Sigmoid colon (tissue), 7 donors: ENCODE data around the gene BET1L. TPM values are rescaled to one million over a fixed set of nuclear protein-coding genes. Genes with fewer than 3 reads are reported as not detected.

Experiments used
- DNase-seq: peaks from one replicate; pipeline ENCODE4 v3.0.0-alpha.2; 2019
- H3K27ac ChIP-seq, 4 donors: fragments of 200-600 bp; sonication (generic); one replicate each; pipeline ENCODE4 v1.5.1; 2016 to 2019; ENCODE audit warnings: mild to moderate bottlenecking in 1 of 4
- H3K27me3 ChIP-seq, 3 donors: fragments of 200-600 bp; sonication (generic); one replicate each; pipeline ENCODE4 v1.5.1; 2019; ENCODE audit warnings: mild to moderate bottlenecking in 1 of 3
- H3K36me3 ChIP-seq, 4 donors: fragments of 200-600 bp; sonication (generic); one replicate each; pipeline ENCODE4 v1.5.1; 2016 to 2019
- H3K4me1 ChIP-seq, 4 donors: fragments of 200-600 bp; sonication (generic); one replicate each; pipeline ENCODE4 v1.5.1; 2017 to 2019
- H3K4me3 ChIP-seq, 4 donors: fragments of 200-600 bp; sonication (generic); one replicate each; pipeline ENCODE4 v1.5.1; 2017 to 2019; ENCODE audit warnings: mild to moderate bottlenecking in 2 of 4, moderate library complexity in 1 of 4
- H3K9me3 ChIP-seq, 4 donors: fragments of 200-600 bp in 3 of 4; sonication (generic) in 3 of 4; one replicate each; pipeline versions ENCODE4 v1.5.1 to v1.6.1; 2013 to 2019
- CTCF ChIP-seq, 4 experiments: fragments of 450-650 bp in 3 of 4; fragments of 200-600 bp in 1 of 4; IDR thresholded peaks; one replicate each; pipeline ENCODE4 v1.5.1; 2016 to 2019; ENCODE audit warnings: antibody characterized with exemption in 4 of 4, mild to moderate bottlenecking in 3 of 4, moderate library complexity in 2 of 4
- EP300 ChIP-seq, 4 donors: sonication (generic); formaldehyde crosslinking; IDR thresholded peaks; one replicate each; pipeline ENCODE4 v1.6.1; 2017; ENCODE audit warnings: antibody characterized with exemption in 4 of 4
- POLR2A ChIP-seq, 2 donors: fragments of 450-650 bp; IDR thresholded peaks; one replicate each; pipeline ENCODE4 v1.6.1; 2016; ENCODE audit warnings: antibody characterized with exemption in 2 of 2, mild to moderate bottlenecking in 2 of 2, moderate library complexity in 2 of 2
- POLR2AphosphoS5 ChIP-seq, 4 donors: sonication (generic); formaldehyde crosslinking; IDR thresholded peaks; one replicate each; pipeline ENCODE4 v1.6.1; 2017; ENCODE audit warnings: antibody characterized with exemption in 4 of 4
- WGBS, 2 donors: extraction: QIAGEN DNeasy Blood & Tissue Kit; methylation state at CpG; one replicate each; pipeline ENCODE4 v1.1.7; 2013; 5-methylcytosine and 5-hydroxymethylcytosine counted together
- intact Hi-C: fragments of 100-400 bp; cut with DNase I; formaldehyde crosslinking; loops from one replicate; pipeline ENCODE4 v1.15.1; 2023
- polyA plus RNA-seq, 3 donors: library from polyadenylated mRNA; stranded (reverse); fragments of 200-250 nt; gene quantifications; one replicate each; pipeline ENCODE4 v1.2.3, GENCODE V29; 2013
- total RNA-seq, 4 donors: library from RNA; depleted of rRNA; stranded (reverse); fragments of >200 nt; gene quantifications; one replicate each; pipeline ENCODE4 v1.1.0, GENCODE V29; 2016
- donor health status: healthy with polysubstance abuse.
- donor health status: Bipolar disorder and iron deficiency.
- donor health status: healthy.

BET1L gene
- total and polyA plus RNA-seq, 7 donors, result 22.8 to 48.1 (median 29.6) TPM

- Histone ChIP-seq H3K27ac (peak overlapping the region in 1 of 4 donors; percentile 100), H3K4me1 (peaks cover 0 to 31% (median 25%) of the 10 kb centered on the region in 4 donors), H3K27me3 (no peaks in the 10 kb centered on the region), H3K9me3 (no peaks in the 10 kb centered on the region), H3K4me3 (no peak overlapping the region), H3K36me3 (peaks cover 30 to 70% (median 54%) of the 10 kb centered on the region in 4 donors)
- TF ChIP-seq POLR2A (IDR thresholded peaks at IDR 0.05) (no peak), CTCF (IDR thresholded peaks at IDR 0.05) (no peak), EP300 (IDR thresholded peaks at IDR 0.05) (no peak), POLR2AphosphoS5 (IDR thresholded peaks at IDR 0.05) (no peak)
- peak; percentile 54 for DNase-seq
- intact Hi-C loops, result no loop called here
- WGBS, 2 donors, result 84 to 85% methylated on average over 5 of the region's 5 CpGs
Observed at GRCh38 chr11:211295-211694, 4.1 kb upstream of the BET1L start.

GRCh38 chr11:210803-211180 lies 3.6 kb upstream of the BET1L start:
- WGBS, 2 donors, result 94% methylated on average over 5 of the region's 5 CpGs
- H3K36me3 ChIP-seq, result peaks cover 26 to 65% (median 51%) of the 10 kb centered on the region in 4 donors
- intact Hi-C loops, result no loop called here

GRCh38 chr11:210122-210802 lies 3.1 kb upstream of the BET1L start:
- H3K27ac ChIP-seq, result peak overlapping the region in 3 of 4 donors; percentile 96 to 100 (median 99)
- peak; percentile 57 for DNase-seq
- H3K4me1 ChIP-seq, result peaks cover 0 to 42% (median 36%) of the 10 kb centered on the region in 4 donors
- no peak for TF ChIP-seq POLR2A (IDR thresholded peaks at IDR 0.05)
- no peak for TF ChIP-seq CTCF (IDR thresholded peaks at IDR 0.05)
- no peak for TF ChIP-seq EP300 (IDR thresholded peaks at IDR 0.05)
- TF ChIP-seq POLR2AphosphoS5 (IDR thresholded peaks at IDR 0.05), result no peak
- WGBS, 2 donors, result 86 to 92% methylated on average over 9 of the region's 9 CpGs
- H3K9me3 ChIP-seq, result no peaks in the 10 kb centered on the region
- peak overlapping the region in 1 of 4 donors; percentile 86 for H3K4me3 ChIP-seq
- H3K36me3 ChIP-seq, result peaks cover 28 to 64% (median 46%) of the 10 kb centered on the region in 4 donors
- no peaks in the 10 kb centered on the region for H3K27me3 ChIP-seq
- intact Hi-C loops, result no loop called here

More at GRCh38 chr11:210803-211180, 3.6 kb upstream of the BET1L start:
- Histone ChIP-seq H3K4me3 (no peak overlapping the region), H3K9me3 (no peaks in the 10 kb centered on the region), H3K27ac (peak overlapping the region in 2 of 4 donors; percentile 99 to 100), H3K4me1 (peaks cover 0 to 36% (median 31%) of the 10 kb centered on the region in 4 donors), H3K27me3 (no peaks in the 10 kb centered on the region)
- DNase-seq, result peak; percentile 63
- TF ChIP-seq EP300 (IDR thresholded peaks at IDR 0.05), result no peak

GRCh38 chr11:209275-210121 lies 2.3 kb upstream of the BET1L start:
- H3K27me3 ChIP-seq, result no peaks in the 10 kb centered on the region
- intact Hi-C loops, result loop anchor here (2.0 to 5.0 kb wide), 5 partner anchors 98 to 298 kb away; partner anchors contain the start of genes IFITM2 and RNH1
- TF ChIP-seq EP300 (IDR thresholded peaks at IDR 0.05) (no peak), CTCF (IDR thresholded peaks at IDR 0.05) (no peak), POLR2A (IDR thresholded peaks at IDR 0.05) (no peak), POLR2AphosphoS5 (IDR thresholded peaks at IDR 0.05) (no peak)

GRCh38 chr11:208917-209260 lies 1.7 kb upstream of the BET1L start:
- H3K27me3 ChIP-seq, result no peaks in the 10 kb centered on the region
- peak overlapping the region; percentile 85 to 98 (median 90) for H3K4me3 ChIP-seq
- H3K36me3 ChIP-seq, result peaks cover 24 to 64% (median 36%) of the 10 kb centered on the region in 4 donors
- TF ChIP-seq POLR2AphosphoS5 (IDR thresholded peaks at IDR 0.05), result no peak
- TF ChIP-seq POLR2A (IDR thresholded peaks at IDR 0.05), result no peak
- no peak for TF ChIP-seq EP300 (IDR thresholded peaks at IDR 0.05)
- TF ChIP-seq CTCF (IDR thresholded peaks at IDR 0.05), result no peak
- intact Hi-C loops, result loop anchor here (2.0 to 5.0 kb wide), 5 partner anchors 98 to 298 kb away; partner anchors contain the start of genes IFITM2 and RNH1
- peak overlapping the region; percentile 96 to 100 (median 98) for H3K27ac ChIP-seq
- no peaks in the 10 kb centered on the region for H3K9me3 ChIP-seq
- 1% methylated on average over 26 of the region's 26 CpGs for WGBS, 2 donors
- DNase-seq, result no peak
- peaks cover 0 to 54% (median 44%) of the 10 kb centered on the region in 4 donors for H3K4me1 ChIP-seq

More at GRCh38 chr11:209275-210121, 2.3 kb upstream of the BET1L start:
- peak; percentile 73 for DNase-seq
- peak overlapping the region; percentile 85 to 98 (median 90) for H3K4me3 ChIP-seq
- H3K27ac ChIP-seq, result peak overlapping the region; percentile 96 to 100 (median 98)
- peaks cover 27 to 64% (median 40%) of the 10 kb centered on the region in 4 donors for H3K36me3 ChIP-seq
- no peaks in the 10 kb centered on the region for H3K9me3 ChIP-seq
- 53 to 62% methylated on average over 29 of the region's 29 CpGs for WGBS, 2 donors
- peaks cover 0 to 49% (median 41%) of the 10 kb centered on the region in 4 donors for H3K4me1 ChIP-seq
